ENCODE data around the gene SEC16B. TPM values are rescaled to one million over a fixed set of nuclear protein-coding genes. Genes with fewer than 3 reads are reported as not detected.

Gene SEC16B
- total RNA-seq, 2 donors from 2014 or later: 0.90 to 1.7 TPM

GRCh38 chr1:177932123-177932522 is 37.7 kb downstream of the SEC16B start:
- no peak for TF ChIP-seq CTCF (conservative IDR thresholded peaks at IDR 0.05)
- Histone ChIP-seq H3K9ac (ENCODE audit: extremely low read depth, low read length, poor library complexity, severe bottlenecking) (no peak overlapping the region), H3K36me3 (ENCODE audit: control insufficient read depth, insufficient read depth, low read length) (no peaks in the 10 kb centered on the region), H3K27ac (ENCODE audit: low read depth, low read length) (no peak overlapping the region), H3K9me3 (ENCODE audit: control insufficient read depth, low read length) (no peaks in the 10 kb centered on the region), H3K27me3 (ENCODE audit: control insufficient read depth, insufficient read depth, low read length, poor library complexity, severe bottlenecking) (no peaks in the 10 kb centered on the region), H3K4me1 (ENCODE audit: control insufficient read depth, insufficient read depth, low read length) (no peaks in the 10 kb centered on the region), H3K4me3 (ENCODE audit: low read length) (no peak overlapping the region)
- no peaks in the 10 kb centered on the region for H3K9me3 Mint-ChIP-seq
- 76 to 79% methylated on average over 8 of the region's 8 CpGs for WGBS, 2 experiments (ENCODE audit: insufficient coverage in 1 of 2, insufficient read length in 1 of 2)
- H3K4me1 Mint-ChIP-seq: no peaks in the 10 kb centered on the region
- no peak overlapping the region for H3K27ac Mint-ChIP-seq
- H3K27me3 Mint-ChIP-seq (ENCODE audit: insufficient read depth): no peaks in the 10 kb centered on the region
- no peak overlapping the region for H3K4me3 Mint-ChIP-seq
- no peaks in the 10 kb centered on the region for H3K36me3 Mint-ChIP-seq (ENCODE audit: low read depth)
- no peak for DNase-seq

GRCh38 chr1:177928952-177929351 is 40.9 kb downstream of the SEC16B start:
- no peaks in the 10 kb centered on the region for H3K36me3 Mint-ChIP-seq (ENCODE audit: low read depth)
- no peak overlapping the region for H3K4me3 ChIP-seq (ENCODE audit: low read length)
- 87% methylated on average over 2 of the region's 2 CpGs; no CpG with 5 or more reads in 1 of the 2 experiments for WGBS, 2 experiments (ENCODE audit: insufficient coverage in 1 of 2, insufficient read length in 1 of 2)
- H3K27me3 Mint-ChIP-seq (ENCODE audit: insufficient read depth): peaks cover under 1% of the 10 kb centered on the region
- DNase-seq: no peak
- TF ChIP-seq CTCF (conservative IDR thresholded peaks at IDR 0.05): no peak
- H3K9me3 ChIP-seq (ENCODE audit: control insufficient read depth, low read length): no peaks in the 10 kb centered on the region
- peaks cover 6% of the 10 kb centered on the region for H3K4me1 Mint-ChIP-seq
- H3K36me3 ChIP-seq (ENCODE audit: control insufficient read depth, insufficient read depth, low read length): no peaks in the 10 kb centered on the region
- H3K4me3 Mint-ChIP-seq: no peak overlapping the region
- H3K4me1 ChIP-seq (ENCODE audit: control insufficient read depth, insufficient read depth, low read length): no peaks in the 10 kb centered on the region
- no peaks in the 10 kb centered on the region for H3K27me3 ChIP-seq (ENCODE audit: control insufficient read depth, insufficient read depth, low read length, poor library complexity, severe bottlenecking)
- H3K27ac ChIP-seq (ENCODE audit: low read depth, low read length): no peak overlapping the region
- H3K27ac Mint-ChIP-seq: no peak overlapping the region
- H3K9ac ChIP-seq (ENCODE audit: extremely low read depth, low read length, poor library complexity, severe bottlenecking): no peak overlapping the region
- H3K9me3 Mint-ChIP-seq: no peaks in the 10 kb centered on the region

GRCh38 chr1:177928194-177928593 is 41.7 kb downstream of the SEC16B start:
- Histone ChIP-seq H3K9ac (ENCODE audit: extremely low read depth, low read length, poor library complexity, severe bottlenecking) (no peak overlapping the region), H3K4me1 (ENCODE audit: control insufficient read depth, insufficient read depth, low read length) (no peaks in the 10 kb centered on the region), H3K27me3 (ENCODE audit: control insufficient read depth, insufficient read depth, low read length, poor library complexity, severe bottlenecking) (no peaks in the 10 kb centered on the region), H3K4me3 (ENCODE audit: low read length) (no peak overlapping the region), H3K9me3 (ENCODE audit: control insufficient read depth, low read length) (no peaks in the 10 kb centered on the region), H3K36me3 (ENCODE audit: control insufficient read depth, insufficient read depth, low read length) (no peaks in the 10 kb centered on the region), H3K27ac (ENCODE audit: low read depth, low read length) (no peak overlapping the region)
- no peaks in the 10 kb centered on the region for H3K9me3 Mint-ChIP-seq
- TF ChIP-seq CTCF (conservative IDR thresholded peaks at IDR 0.05): peak; percentile 69
- no peak overlapping the region for H3K27ac Mint-ChIP-seq
- peaks cover 6% of the 10 kb centered on the region for H3K4me1 Mint-ChIP-seq
- peaks cover 2% of the 10 kb centered on the region for H3K27me3 Mint-ChIP-seq (ENCODE audit: insufficient read depth)
- no peaks in the 10 kb centered on the region for H3K36me3 Mint-ChIP-seq (ENCODE audit: low read depth)
- WGBS, 2 experiments (ENCODE audit: insufficient coverage in 1 of 2, insufficient read length in 1 of 2): 67 to 72% methylated on average over 2 of the region's 2 CpGs
- H3K4me3 Mint-ChIP-seq: no peak overlapping the region
- DNase-seq: peak; percentile 60

Measured in endodermal cell (in vitro differentiated cells).